GM23338 (cell line): ENCODE data around the gene GGT5. TPM values are rescaled to one million over a fixed set of nuclear protein-coding genes. Genes with fewer than 3 reads are reported as not detected.
"Not testable (repeated sequence)": the region's sequence is repeated elsewhere in the genome, so short reads cannot be mapped to it uniquely, and the experiment has no call there.

ENCODE experiments used
- ATAC-seq: fragments of 200-7000 bp; cut with Tn5 transposase; 3 replicates; pipeline ENCODE4 v1.9.1; 2020
- DNase-seq: peaks from one replicate; pipeline ENCODE4 v3.0.0-alpha.2; 2015; ENCODE audit warnings: low spot score
- H2AFZ ChIP-seq: fragments of 200-600 bp; sonication (generic); 2 replicates; pipeline ENCODE4 v1.8.0; 2016; ENCODE audit warnings: antibody characterized with exemption, mild to moderate bottlenecking, moderate library complexity
- H3F3A ChIP-seq: fragments of 200-600 bp; sonication (generic); replicated peaks from 2 replicates; pipeline ENCODE4 v1.8.0; 2017; ENCODE audit warnings: antibody characterized with exemption, mixed run types, low read depth
- H3K27ac ChIP-seq: fragments of 200-600 bp; sonication (generic); 2 replicates; pipeline ENCODE4 v1.6.1; 2016; ENCODE audit warnings: low read depth
- H3K27me3 ChIP-seq: fragments of 200-600 bp; sonication (generic); 2 replicates; pipeline ENCODE4 v1.8.0; 2016; ENCODE audit warnings: mild to moderate bottlenecking, mixed run types, moderate library complexity; ENCODE audit not compliant: insufficient read depth
- H3K36me3 ChIP-seq: fragments of 200-600 bp; sonication (generic); 2 replicates; pipeline ENCODE4 v1.8.0; 2016; ENCODE audit warnings: mild to moderate bottlenecking; ENCODE audit not compliant: insufficient read depth
- H3K4me1 ChIP-seq: fragments of 200-600 bp; sonication (generic); 2 replicates; pipeline ENCODE4 v1.8.0; 2016; ENCODE audit warnings: mild to moderate bottlenecking, moderate library complexity; ENCODE audit not compliant: insufficient read depth
- H3K4me2 ChIP-seq: fragments of 200-600 bp; sonication (generic); 2 replicates; pipeline ENCODE4 v1.7.1; 2017; ENCODE audit warnings: mixed run types
- H3K4me3 ChIP-seq: fragments of 200-600 bp; sonication (generic); 2 replicates; pipeline ENCODE4 v1.6.1; 2016; ENCODE audit warnings: mixed run types
- H3K79me2 ChIP-seq: fragments of 200-600 bp; sonication (generic); replicated peaks from 2 replicates; pipeline ENCODE4 v1.8.0; 2017; ENCODE audit warnings: mild to moderate bottlenecking; ENCODE audit not compliant: insufficient read depth
- H3K9me2 ChIP-seq: fragments of 200-600 bp; sonication (generic); 2 replicates; pipeline ENCODE4 v1.8.0; 2017; ENCODE audit not compliant: insufficient read depth
- H4K20me1 ChIP-seq: fragments of 200-600 bp; sonication (generic); replicated peaks from 2 replicates; pipeline ENCODE4 v1.8.0; 2017; ENCODE audit warnings: mild to moderate bottlenecking; ENCODE audit not compliant: insufficient read depth
- H3K27ac Mint-ChIP-seq: 2 replicates; pipeline ENCODE4 v1.8.0; 2020; ENCODE audit warnings: inconsistent platforms, mild to moderate bottlenecking, moderate library complexity, mixed read lengths
- H3K27me3 Mint-ChIP-seq: 3 replicates; pipeline ENCODE4 v1.8.0; 2022; ENCODE audit warnings: low read depth, mild to moderate bottlenecking, moderate library complexity, mixed read lengths, inconsistent platforms; ENCODE audit not compliant: insufficient read depth, poor library complexity
- H3K36me3 Mint-ChIP-seq: 3 replicates; pipeline ENCODE4 v1.8.0; 2021; ENCODE audit warnings: low read depth, mild to moderate bottlenecking, inconsistent platforms, moderate library complexity, mixed read lengths
- H3K4me1 Mint-ChIP-seq: 3 replicates; pipeline ENCODE4 v1.8.0; 2020; ENCODE audit warnings: mild to moderate bottlenecking, inconsistent platforms, mixed read lengths
- H3K4me3 Mint-ChIP-seq: 3 replicates; pipeline ENCODE4 v1.8.0; 2021; ENCODE audit warnings: moderate library complexity, mild to moderate bottlenecking, inconsistent platforms, mixed read lengths
- H3K9me3 Mint-ChIP-seq: 3 replicates; pipeline ENCODE4 v1.8.0; 2020; ENCODE audit warnings: moderate library complexity, mild to moderate bottlenecking, inconsistent platforms, mixed read lengths
- ETS1 ChIP-seq: IDR thresholded peaks from 2 replicates; pipeline ENCODE4 v1.6.1; 2016; ENCODE audit warnings: antibody characterized with exemption
- POLR2AphosphoS5 ChIP-seq: IDR thresholded peaks from 2 replicates; pipeline ENCODE4 v1.6.1; 2016; ENCODE audit warnings: antibody characterized with exemption, low read depth
- REST ChIP-seq: IDR thresholded peaks from one replicate; pipeline ENCODE4 v1.6.1; 2018; ENCODE audit warnings: antibody characterized with exemption; ENCODE audit not compliant: unreplicated experiment
- ZNF114 ChIP-seq: fragments of 250-450 bp; sonication (Bioruptor Pico); IDR thresholded peaks from 2 replicates; pipeline ENCODE4 v1.5.0; 2020; ENCODE audit warnings: mild to moderate bottlenecking, moderate library complexity
- long read RNA-seq: library from polyadenylated mRNA; unstranded; transcript quantifications from one replicate; pipeline ENCODE4 v2.0.0, GENCODE V29; 2020; ENCODE audit not compliant: unreplicated experiment
- polyA plus RNA-seq: library from polyadenylated mRNA; unstranded; fragments of >200 nt; fragmentation: Nextera tagmentation; extraction: Ambion mirVana; gene quantifications from 2 replicates; pipeline ENCODE4 v1.2.1, GENCODE V29; 2016
- total RNA-seq: library from RNA; depleted of rRNA; stranded (reverse); fragments of >200 nt; shearing (Covaris generic); gene quantifications from 2 replicates; pipeline ENCODE4 v1.2.3, GENCODE V29; 2014; rRNA removed

The GGT5 gene
- total RNA-seq = not detected in 2 replicates
- polyA plus RNA-seq = not detected in 2 replicates
- long read RNA-seq = 0 reads

DNA sequence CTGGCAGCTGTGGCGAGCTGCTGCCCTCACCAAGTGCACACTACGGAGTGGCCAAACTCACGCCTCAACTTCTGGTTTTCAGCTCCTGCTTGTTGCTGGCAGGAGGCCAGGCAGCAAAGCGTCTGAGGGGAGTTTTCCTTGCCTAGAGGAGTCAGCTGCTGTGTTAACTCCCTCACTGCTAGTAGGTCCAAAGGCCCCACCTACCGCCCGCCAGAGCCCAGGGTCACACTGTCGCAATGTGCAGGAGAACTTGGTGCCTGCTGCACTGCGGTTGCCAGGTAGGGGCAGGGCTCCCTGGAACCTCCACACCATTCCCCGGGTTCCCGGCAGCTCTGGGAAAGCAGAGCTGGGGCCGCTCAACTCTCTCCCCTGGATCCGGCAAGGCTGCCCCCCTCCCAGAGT, at the start of gene GGT5:
GGT5 (minus strand) TSS at position 53 of the 402 bp plus-strand sequence. CDS start 357 bp downstream, outside the sequence.
- not testable (repeated sequence) for DNase-seq, ATAC-seq

GRCh38 chr22:24292202-24292830, 47.4 kb upstream of the GGT5 start:
- not testable (repeated sequence) for H3K4me3 Mint-ChIP-seq, H3K4me2 ChIP-seq, H3F3A ChIP-seq, H3K27me3 ChIP-seq, H3K9me3 Mint-ChIP-seq, H3K36me3 Mint-ChIP-seq, H3K27me3 Mint-ChIP-seq, H2AFZ ChIP-seq, ATAC-seq, H3K36me3 ChIP-seq, H3K9me2 ChIP-seq, H3K4me3 ChIP-seq, H3K27ac Mint-ChIP-seq, H3K4me1 ChIP-seq, H3K27ac ChIP-seq, DNase-seq
- H4K20me1 ChIP-seq = peaks cover 30% of the 10 kb centered on the region
- H3K79me2 ChIP-seq = peaks cover 85% of the 10 kb centered on the region
- H3K4me1 Mint-ChIP-seq = peaks cover 14% of the 10 kb centered on the region

More for the DNA sequence above, at the start of gene GGT5:
- Mint-ChIP-seq H3K27ac (0 out of 2 replicates have a peak within 1 kb of the TSS, but pooled peaks have one; percentile 0), H3K4me1 (peaks cover 13% of the 10 kb centered on the region), H3K27me3 (peaks cover 13% of the 10 kb centered on the region)
- not testable (repeated sequence) for H3K27ac ChIP-seq, H4K20me1 ChIP-seq, H3K4me2 ChIP-seq, H3K4me1 ChIP-seq, H3K9me3 Mint-ChIP-seq, H3K4me3 ChIP-seq, H3K4me3 Mint-ChIP-seq, H3K36me3 ChIP-seq, H3F3A ChIP-seq, H3K79me2 ChIP-seq, H3K9me2 ChIP-seq, H2AFZ ChIP-seq, H3K27me3 ChIP-seq, H3K36me3 Mint-ChIP-seq

- H4K20me1 ChIP-seq = peaks cover 34% of the 10 kb centered on the region
- no peak overlapping the region for H3K27ac ChIP-seq
- H3K4me3 ChIP-seq = no peak overlapping the region
- H3K27me3 Mint-ChIP-seq = peaks cover 1% of the 10 kb centered on the region
- no peak overlapping the region for H3K4me3 Mint-ChIP-seq
- ATAC-seq = no peak
- H3K9me3 Mint-ChIP-seq = no peaks in the 10 kb centered on the region
- H3K27me3 ChIP-seq = no peaks in the 10 kb centered on the region
- H3K27ac Mint-ChIP-seq = no peak overlapping the region
- H3K79me2 ChIP-seq = peaks cover 85% of the 10 kb centered on the region
- no peaks in the 10 kb centered on the region for H3K36me3 ChIP-seq
- H3F3A ChIP-seq = no peaks in the 10 kb centered on the region
- no peak overlapping the region for H2AFZ ChIP-seq
- peaks cover 2% of the 10 kb centered on the region for H3K4me1 ChIP-seq
- no peaks in the 10 kb centered on the region for H3K9me2 ChIP-seq
- no peak overlapping the region for H3K4me2 ChIP-seq
- no peaks in the 10 kb centered on the region for H3K36me3 Mint-ChIP-seq
- peaks cover 19% of the 10 kb centered on the region for H3K4me1 Mint-ChIP-seq
- no peak for DNase-seq
- TF ChIP-seq ZNF114 (CRISPR knock-in tag) (no peak), ETS1 (no peak), REST (no peak), POLR2AphosphoS5 (no peak)
These were observed 46.8 kb upstream of the GGT5 start for GRCh38 chr22:24291515-24292201.
